GM21529 (cell line): ENCODE measurements around the gene RGS1.

ENCODE experiments used
- ATAC-seq: cut with Tn5 transposase; IDR thresholded peaks from one replicate; pipeline ENCODE4 v1.9.1; 2021; ENCODE audit not compliant: unreplicated experiment

The RGS1 gene

GRCh38 chr1:192552760-192553191, 22.8 kb upstream of the RGS1 start:
- peak; percentile 16 for ATAC-seq

GRCh38 chr1:192553741-192554140, 21.8 kb upstream of the RGS1 start:
- ATAC-seq, result no peak

GRCh38 chr1:192554904-192555303, 20.7 kb upstream of the RGS1 start:
- ATAC-seq, result no peak

GRCh38 chr1:192555399-192555798, 20.2 kb upstream of the RGS1 start:
- ATAC-seq, result no peak

- ATAC-seq, result no peak
Observed at GRCh38 chr1:192557841-192558595, 17.6 kb upstream of the RGS1 start.

GRCh38 chr1:192559115-192560006, 16.2 kb upstream of the RGS1 start:
- ATAC-seq, result peak; percentile 79

GRCh38 chr1:192561301-192561700, 14.3 kb upstream of the RGS1 start:
- ATAC-seq, result no peak

- ATAC-seq, result no peak
Observed at GRCh38 chr1:192563129-192563528, 12.4 kb upstream of the RGS1 start.

- ATAC-seq, result no peak
Observed at GRCh38 chr1:192564099-192564498, 11.5 kb upstream of the RGS1 start.

GRCh38 chr1:192565946-192566345, 9.6 kb upstream of the RGS1 start:
- ATAC-seq, result no peak

GRCh38 chr1:192566657-192567056, 8.9 kb upstream of the RGS1 start:
- ATAC-seq, result no peak

GRCh38 chr1:192568063-192568462, 7.5 kb upstream of the RGS1 start:
- no peak for ATAC-seq

GRCh38 chr1:192571668-192572067, 3.9 kb upstream of the RGS1 start:
- no peak for ATAC-seq

GRCh38 chr1:192573499-192573898, 2.1 kb upstream of the RGS1 start:
- no peak for ATAC-seq

GRCh38 chr1:192574073-192574472, 1.5 kb upstream of the RGS1 start:
- ATAC-seq, result no peak

- ATAC-seq, result no peak
Observed at GRCh38 chr1:192576190-192577144, 894 bp downstream of the RGS1 start.

GRCh38 chr1:192577145-192578140, 1.9 kb downstream of the RGS1 start:
- ATAC-seq, result no peak

GRCh38 chr1:192578144-192578909, 2.8 kb downstream of the RGS1 start:
- ATAC-seq, result no peak
